T-helper 17 cell (primary cell): ENCODE measurements around the gene NCAPG2. TPM values are rescaled to one million over a fixed set of nuclear protein-coding genes. Genes with fewer than 3 reads are reported as not detected.

Experiments used
- ATAC-seq: fragments of 150-1000 bp; cut with Tn5 transposase; 2 replicates; pipeline ENCODE4 v1.10.0; 2021; ENCODE audit warnings: mild to moderate bottlenecking, moderate library complexity
- DNase-seq, 3 donors: peaks; one replicate each; pipeline versions ENCODE4 v3.0.0 to v3.0.0-alpha.2; 2020 to 2021
- H3K9me3 ChIP-seq: one replicate; pipeline ENCODE4 v1.7.0; 2013; ENCODE audit warnings: low read length, mild to moderate bottlenecking; ENCODE audit not compliant: control insufficient read depth, poor library complexity, severe bottlenecking
- H3K27ac Mint-ChIP-seq: one replicate; pipeline ENCODE4 v1.8.0; 2022; ENCODE audit warnings: mild to moderate bottlenecking, moderate library complexity, mixed read lengths
- H3K27me3 Mint-ChIP-seq: one replicate; pipeline ENCODE4 v1.8.0; 2022; ENCODE audit warnings: mixed read lengths
- H3K36me3 Mint-ChIP-seq: one replicate; pipeline ENCODE4 v1.8.0; 2022; ENCODE audit warnings: low read depth, mixed read lengths
- H3K4me1 Mint-ChIP-seq: one replicate; pipeline ENCODE4 v1.8.0; 2022; ENCODE audit warnings: mild to moderate bottlenecking, mixed read lengths
- H3K4me3 Mint-ChIP-seq: one replicate; pipeline ENCODE4 v1.8.0; 2022; ENCODE audit warnings: mild to moderate bottlenecking, moderate library complexity, mixed read lengths
- total RNA-seq, 4 donors: library from RNA in 2 of 4; stranded (reverse) in 2 of 4; gene quantifications; one replicate each; pipeline ENCODE4 v1.2.3 and lab custom pipeline; 2022 to 2026

The NCAPG2 gene
- total RNA-seq, 2 donors from 2014 or later: 8.8 to 38.7 TPM

DNA sequence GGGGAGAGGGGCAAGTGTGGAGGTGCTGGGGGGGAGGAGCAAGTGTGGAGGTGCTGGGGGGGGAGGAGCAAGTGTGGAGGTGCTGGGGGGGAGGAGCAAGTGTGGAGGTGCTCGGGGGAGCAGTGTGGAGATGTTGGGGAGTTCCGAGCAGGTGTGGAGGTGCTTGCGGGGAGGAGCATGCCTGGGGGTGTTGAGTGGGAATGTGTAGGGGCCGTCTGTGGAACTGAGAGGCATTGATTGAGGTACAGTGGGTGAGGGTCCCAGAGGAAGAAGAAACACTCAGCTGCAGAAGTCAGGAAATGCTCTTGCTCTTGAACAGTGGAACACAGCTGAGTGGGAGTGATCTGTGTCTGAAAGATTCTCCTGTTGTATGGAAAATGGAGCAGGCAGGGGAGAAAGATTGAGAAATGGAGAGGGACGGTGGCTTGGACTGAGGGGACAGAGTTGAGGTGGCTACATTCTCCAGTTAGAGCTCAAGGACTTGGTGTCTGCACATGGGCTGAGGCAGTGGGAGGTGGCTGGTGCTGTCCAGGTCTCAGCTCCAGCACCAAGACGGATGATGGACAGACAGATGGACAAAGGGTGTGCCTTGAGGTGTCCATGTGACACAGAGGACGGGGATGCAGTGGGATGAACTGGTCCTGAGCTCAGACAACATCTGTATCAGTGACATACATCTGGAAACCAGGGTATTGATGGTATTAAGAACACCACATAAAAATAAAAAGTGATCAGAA is 25.2 kb upstream of the NCAPG2 start:
- H3K36me3 Mint-ChIP-seq: peaks cover 5% of the 10 kb centered on the region
- H3K4me3 Mint-ChIP-seq: no peak overlapping the region
- H3K9me3 ChIP-seq: no peaks in the 10 kb centered on the region
- H3K27ac Mint-ChIP-seq: peak overlapping the region; percentile 53
- DNase-seq: no peak
- H3K27me3 Mint-ChIP-seq: no peaks in the 10 kb centered on the region
- no peaks in the 10 kb centered on the region for H3K4me1 Mint-ChIP-seq
- no peak for ATAC-seq

GRCh38 chr7:158728911-158729645 is 24.5 kb upstream of the NCAPG2 start:
- H3K9me3 ChIP-seq: no peaks in the 10 kb centered on the region
- Mint-ChIP-seq H3K27ac (no peak overlapping the region), H3K4me3 (no peak overlapping the region), H3K36me3 (peaks cover 3% of the 10 kb centered on the region), H3K27me3 (no peaks in the 10 kb centered on the region), H3K4me1 (no peaks in the 10 kb centered on the region)
- ATAC-seq (no peak), DNase-seq (no peak)

GRCh38 chr7:158727690-158728089 is 23.1 kb upstream of the NCAPG2 start:
- Mint-ChIP-seq H3K27me3 (no peaks in the 10 kb centered on the region), H3K36me3 (peaks cover 3% of the 10 kb centered on the region), H3K27ac (no peak overlapping the region), H3K4me3 (no peak overlapping the region), H3K4me1 (peaks cover 2% of the 10 kb centered on the region)
- H3K9me3 ChIP-seq: no peaks in the 10 kb centered on the region
- DNase-seq (no peak), ATAC-seq (no peak)

DNA sequence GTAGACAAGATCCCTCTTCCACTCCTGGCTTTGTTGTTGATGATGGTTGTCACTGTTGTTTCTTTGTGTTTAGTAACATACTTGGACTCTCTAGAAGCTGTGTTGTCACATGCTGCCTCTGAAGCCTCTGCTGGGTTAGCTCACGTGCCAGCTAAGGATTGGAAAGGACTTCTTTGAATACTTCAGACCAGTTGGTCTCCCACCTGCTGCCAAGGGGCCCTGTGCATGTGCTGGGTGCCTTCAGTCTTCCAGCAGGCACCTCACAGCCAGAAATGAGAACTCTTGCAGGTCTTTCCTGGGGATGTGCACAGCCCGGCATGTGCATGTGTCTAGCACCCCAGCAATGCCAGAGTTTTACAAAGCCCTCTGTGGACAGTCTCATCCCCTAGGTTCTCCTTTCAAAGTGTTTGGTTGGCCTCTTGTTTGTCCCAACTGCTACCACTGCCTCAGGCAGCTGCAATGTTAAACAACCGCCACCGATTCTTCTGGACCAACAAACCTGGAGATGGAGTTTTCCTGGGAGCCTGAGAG is 21.7 kb upstream of the NCAPG2 start:
- DNase-seq (no peak), ATAC-seq (no peak)
- H3K27me3 Mint-ChIP-seq: no peaks in the 10 kb centered on the region
- no peak overlapping the region for H3K4me3 Mint-ChIP-seq
- no peak overlapping the region for H3K27ac Mint-ChIP-seq
- H3K4me1 Mint-ChIP-seq: peaks cover 2% of the 10 kb centered on the region
- H3K36me3 Mint-ChIP-seq: peaks cover 3% of the 10 kb centered on the region
- H3K9me3 ChIP-seq: no peaks in the 10 kb centered on the region

GRCh38 chr7:158725506-158725800 is 20.8 kb upstream of the NCAPG2 start:
- DNase-seq (no peak), ATAC-seq (no peak)
- no peak overlapping the region for H3K4me3 Mint-ChIP-seq
- peaks cover 3% of the 10 kb centered on the region for H3K36me3 Mint-ChIP-seq
- no peaks in the 10 kb centered on the region for H3K27me3 Mint-ChIP-seq
- peaks cover 2% of the 10 kb centered on the region for H3K4me1 Mint-ChIP-seq
- H3K9me3 ChIP-seq: no peaks in the 10 kb centered on the region
- H3K27ac Mint-ChIP-seq: no peak overlapping the region

DNA sequence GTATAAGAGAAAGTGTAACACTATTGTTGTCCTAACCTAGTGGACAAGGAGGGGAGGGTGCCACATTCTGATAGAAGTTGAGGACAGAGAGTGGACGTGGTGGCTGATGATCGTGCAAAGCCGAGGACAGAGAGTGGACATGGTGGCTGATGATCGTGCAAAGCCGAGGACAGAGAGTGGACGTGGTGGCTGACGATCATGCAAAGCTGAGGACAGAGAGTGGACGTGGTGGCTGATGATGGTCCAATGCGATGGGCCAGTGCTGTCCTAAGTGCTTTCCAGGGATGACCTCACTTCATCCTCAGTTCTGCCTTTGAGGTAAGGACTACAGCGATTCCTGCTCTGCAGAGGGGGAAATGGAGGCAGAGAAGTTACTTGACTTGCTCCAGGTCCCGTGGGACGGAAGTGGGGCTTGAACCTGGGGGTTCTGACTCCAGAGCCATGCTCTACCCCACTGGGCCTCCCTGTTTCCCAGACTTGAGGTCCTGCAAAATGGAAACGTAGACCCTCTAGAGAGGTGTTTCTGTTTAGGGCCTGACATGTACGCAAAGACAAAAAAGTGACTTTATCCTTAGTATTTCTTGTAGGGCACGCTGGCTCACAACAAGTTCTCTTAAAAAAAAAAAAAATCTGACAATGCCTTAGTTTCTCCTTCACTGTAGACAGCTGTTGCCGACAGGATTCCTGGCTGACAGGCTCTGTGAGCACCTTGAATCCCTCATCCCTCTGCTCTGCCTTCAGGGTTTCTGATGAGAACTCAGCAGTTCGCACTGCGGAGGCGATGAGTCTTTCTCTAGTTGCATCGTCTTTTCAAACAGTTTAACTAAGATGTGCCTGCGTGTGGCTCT is 20.3 kb upstream of the NCAPG2 start:
- H3K4me1 Mint-ChIP-seq: peaks cover 2% of the 10 kb centered on the region
- H3K9me3 ChIP-seq: no peaks in the 10 kb centered on the region
- H3K4me3 Mint-ChIP-seq: no peak overlapping the region
- DNase-seq: no peak
- H3K36me3 Mint-ChIP-seq: no peaks in the 10 kb centered on the region
- H3K27ac Mint-ChIP-seq: no peak overlapping the region
- ATAC-seq: no peak
- no peaks in the 10 kb centered on the region for H3K27me3 Mint-ChIP-seq

DNA sequence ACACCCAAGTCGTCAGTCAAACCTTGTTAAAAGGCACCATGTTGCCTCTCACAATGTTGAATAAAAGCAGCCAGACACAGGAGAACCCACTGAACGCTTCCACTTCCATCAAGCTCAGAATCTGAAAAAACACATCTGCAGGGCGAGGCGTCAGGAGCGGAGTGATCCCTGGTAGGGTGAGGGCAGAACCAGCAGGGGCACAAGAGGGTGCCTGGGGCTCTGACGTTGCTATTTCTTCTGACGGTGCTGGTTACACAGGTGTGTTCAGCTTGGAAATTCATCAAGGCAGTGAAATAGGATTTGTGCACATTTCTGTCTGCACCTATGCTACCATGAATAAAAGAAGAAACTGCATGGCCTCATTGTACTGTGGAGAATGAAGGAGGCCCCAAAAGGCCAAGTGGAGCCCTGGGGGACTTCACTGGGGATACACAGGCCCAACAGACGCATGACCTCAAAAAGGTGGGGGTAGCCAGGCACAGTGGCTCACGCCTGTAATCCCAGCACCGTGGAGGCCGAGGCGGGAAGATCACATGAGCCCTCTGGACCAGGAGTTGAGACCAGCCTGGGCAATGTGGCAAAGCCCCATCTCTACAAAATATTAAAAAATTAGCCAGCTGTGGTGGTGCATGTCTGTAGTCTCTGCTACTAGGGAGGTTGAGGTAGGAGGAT is 19.2 kb upstream of the NCAPG2 start:
- peaks cover under 1% of the 10 kb centered on the region for H3K27me3 Mint-ChIP-seq
- H3K27ac Mint-ChIP-seq: no peak overlapping the region
- no peaks in the 10 kb centered on the region for H3K9me3 ChIP-seq
- no peak overlapping the region for H3K4me3 Mint-ChIP-seq
- H3K36me3 Mint-ChIP-seq: no peaks in the 10 kb centered on the region
- ATAC-seq (no peak), DNase-seq (no peak)
- peaks cover 2% of the 10 kb centered on the region for H3K4me1 Mint-ChIP-seq

- H3K4me3 Mint-ChIP-seq: no peak overlapping the region
- ATAC-seq (no peak), DNase-seq (no peak)
- H3K36me3 Mint-ChIP-seq: no peaks in the 10 kb centered on the region
- no peak overlapping the region for H3K27ac Mint-ChIP-seq
- no peaks in the 10 kb centered on the region for H3K9me3 ChIP-seq
- H3K27me3 Mint-ChIP-seq: peaks cover 5% of the 10 kb centered on the region
- peaks cover 2% of the 10 kb centered on the region for H3K4me1 Mint-ChIP-seq
Measured at GRCh38 chr7:158723266-158723665, 18.7 kb upstream of the NCAPG2 start.

- Mint-ChIP-seq H3K27ac (no peak overlapping the region), H3K4me3 (peak overlapping the region; percentile 0), H3K27me3 (peaks cover 5% of the 10 kb centered on the region), H3K4me1 (peaks cover 2% of the 10 kb centered on the region), H3K36me3 (no peaks in the 10 kb centered on the region)
- no peaks in the 10 kb centered on the region for H3K9me3 ChIP-seq
- ATAC-seq (no peak), DNase-seq (no peak)
Measured at GRCh38 chr7:158722574-158723237, 18.1 kb upstream of the NCAPG2 start.

DNA sequence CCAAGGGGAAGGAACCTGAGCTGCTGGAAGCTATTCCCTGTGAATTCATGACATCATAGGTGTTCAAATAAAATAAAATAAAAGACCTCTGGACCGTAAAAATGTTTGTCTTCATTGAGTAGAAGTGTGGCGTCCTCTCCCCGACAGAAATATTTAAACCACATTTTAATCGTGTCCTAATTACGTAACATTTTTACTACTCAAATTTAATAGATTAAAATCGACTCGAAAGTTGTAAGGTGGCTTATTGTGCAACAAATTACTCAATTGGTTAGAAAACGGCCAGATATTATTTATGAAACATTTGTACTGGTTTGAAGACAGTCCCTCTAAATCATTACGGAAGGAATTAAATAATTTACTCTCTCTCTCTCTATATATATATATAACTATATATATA is 15.5 kb upstream of the NCAPG2 start:
- H3K4me1 Mint-ChIP-seq: peaks cover 2% of the 10 kb centered on the region
- H3K36me3 Mint-ChIP-seq: peaks cover 2% of the 10 kb centered on the region
- ATAC-seq: no peak
- no peak for DNase-seq
- H3K27ac Mint-ChIP-seq: no peak overlapping the region
- no peak overlapping the region for H3K4me3 Mint-ChIP-seq
- peaks cover 5% of the 10 kb centered on the region for H3K27me3 Mint-ChIP-seq
- no peaks in the 10 kb centered on the region for H3K9me3 ChIP-seq

DNA sequence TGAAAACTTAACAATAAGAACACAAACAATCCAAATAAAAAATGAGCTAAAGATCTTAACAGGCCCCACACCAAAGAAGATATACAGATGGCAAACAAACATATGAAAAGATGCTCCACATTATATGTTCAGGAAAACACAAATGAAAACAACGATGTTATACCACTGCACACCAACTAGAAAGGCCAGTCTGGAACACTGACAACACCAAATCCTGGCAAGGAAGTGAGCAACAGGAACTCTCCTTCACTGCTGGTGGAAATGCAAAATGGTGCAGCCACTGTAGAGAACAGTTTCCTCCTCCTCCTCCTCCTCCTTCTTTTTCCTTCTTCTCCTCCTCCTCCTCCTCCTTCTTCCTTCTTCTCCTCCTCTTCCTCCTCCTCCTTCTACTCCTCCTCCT is 12.2 kb upstream of the NCAPG2 start:
- ATAC-seq (no peak), DNase-seq (no peak)
- no peaks in the 10 kb centered on the region for H3K9me3 ChIP-seq
- H3K4me1 Mint-ChIP-seq: peaks cover 5% of the 10 kb centered on the region
- H3K36me3 Mint-ChIP-seq: peaks cover 2% of the 10 kb centered on the region
- H3K4me3 Mint-ChIP-seq: no peak overlapping the region
- H3K27ac Mint-ChIP-seq: no peak overlapping the region
- H3K27me3 Mint-ChIP-seq: peaks cover 5% of the 10 kb centered on the region

DNA sequence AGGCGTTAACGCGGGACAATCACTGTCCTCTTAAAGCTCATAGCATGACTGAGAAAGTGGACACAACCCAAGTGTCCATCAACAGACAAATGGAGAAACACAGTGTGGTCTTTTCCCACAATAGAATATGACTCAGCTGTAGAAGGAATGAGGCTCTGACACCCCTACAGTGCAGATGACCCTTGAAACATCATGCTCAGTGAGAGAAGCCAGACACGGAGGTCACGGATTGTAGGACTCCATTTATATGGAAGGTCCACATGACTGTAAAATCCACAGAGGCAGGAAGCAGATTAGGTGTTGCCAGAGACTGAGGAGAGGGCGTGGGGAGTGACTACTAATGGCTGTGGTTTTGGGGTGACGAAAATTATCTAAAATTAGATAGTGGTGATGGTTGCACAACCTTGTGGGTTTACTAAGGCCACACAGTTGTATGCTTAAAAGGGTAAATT is 6.1 kb upstream of the NCAPG2 start:
- Mint-ChIP-seq H3K27ac (peak overlapping the region; percentile 12), H3K27me3 (peaks cover 5% of the 10 kb centered on the region), H3K36me3 (no peaks in the 10 kb centered on the region), H3K4me3 (no peak overlapping the region), H3K4me1 (peaks cover 16% of the 10 kb centered on the region)
- peak; percentile 52 for ATAC-seq
- no peak for DNase-seq
- no peaks in the 10 kb centered on the region for H3K9me3 ChIP-seq
